Measurements from ENCODE around the gene RPL13.

GRCh38 chr16:89553733-89554132 lies 6.7 kb upstream of the RPL13 start:
- TF ChIP-seq CTCF (IDR thresholded peaks at IDR 0.05; ENCODE audit: low read length): no peak
- TF ChIP-seq EZH2 (optimal IDR thresholded peaks at IDR 0.05; ENCODE audit: low read depth, low read length): no peak

Data from MM.1S (cell line).